Measurements from ENCODE around the gene PPP2R5C. TPM values are rescaled to one million over a fixed set of nuclear protein-coding genes. Genes with fewer than 3 reads are reported as not detected.

Gene PPP2R5C
- total and polyA plus RNA-seq, 9 of the 15 experiments (the other 6 are each of a cell fraction or from before 2014, with no cell fraction given), result 284 to 617 (median 395) TPM

- no peak for TF ChIP-seq IRF9 (tag; IDR thresholded peaks at IDR 0.05)
- TF ChIP-seq PRPF4 (IDR thresholded peaks at IDR 0.05; ENCODE audit: insufficient read depth, low read depth, low read length, poor library complexity, severe bottlenecking), result no peak
- no peak for TF ChIP-seq RBBP5 (IDR thresholded peaks at IDR 0.05; ENCODE audit: borderline replicate concordance, insufficient read depth, low read length, poor library complexity, severe bottlenecking)
- TF ChIP-seq ZNF511 (CRISPR knock-in tag; IDR thresholded peaks at IDR 0.05), result no peak
- no peak for TF ChIP-seq NRF1 (conservative IDR thresholded peaks at IDR 0.05 in 1 of 2, IDR thresholded peaks at IDR 0.05 in 1 of 2)
- no peak for TF ChIP-seq KDM2B (CRISPR knock-in tag; IDR thresholded peaks at IDR 0.05)
- no peak for TF ChIP-seq FOXA1 (IDR thresholded peaks at IDR 0.05; ENCODE audit: borderline replicate concordance)
- TF ChIP-seq ZBTB49 (CRISPR knock-in tag; IDR thresholded peaks at IDR 0.05; ENCODE audit: borderline replicate concordance), result no peak
- TF ChIP-seq SMARCA4 (IDR thresholded peaks at IDR 0.05), result no peak
- peak; percentile 75 for TF ChIP-seq POLR2AphosphoS2 (IDR thresholded peaks at IDR 0.05; ENCODE audit: low read length)
- peak; percentile 15; the same call in 1 of the 2 replicates for TF ChIP-seq KLF10 (CRISPR knock-in tag; IDR thresholded peaks at IDR 0.05)
- no peak for TF ChIP-seq EP300 (IDR thresholded peaks at IDR 0.05; ENCODE audit: low read length)
- TF ChIP-seq HDAC1 (IDR thresholded peaks at IDR 0.05), result no peak
- TF ChIP-seq ZBTB5 (IDR thresholded peaks at IDR 0.05), result no peak
- no peak for TF ChIP-seq TSHZ1 (CRISPR knock-in tag; IDR thresholded peaks at IDR 0.05)
- TF ChIP-seq E2F3 (CRISPR knock-in tag; IDR thresholded peaks at IDR 0.05), result no peak
- peak; percentile 77; the same call in 1 of the 2 replicates for TF ChIP-seq OTX1 (CRISPR knock-in tag; IDR thresholded peaks at IDR 0.05)
- TF ChIP-seq FOXJ2 (tag; IDR thresholded peaks at IDR 0.05), result no peak
- TF ChIP-seq PPARD (CRISPR knock-in tag; IDR thresholded peaks at IDR 0.05), result no peak
Observed at GRCh38 chr14:101767618-101768362, 6.3 kb downstream of the PPP2R5C start (continued).
